Natural killer cell (primary cell): ENCODE data around the gene SLC35G3. TPM values are rescaled to one million over a fixed set of nuclear protein-coding genes. Genes with fewer than 3 reads are reported as not detected.
"Not testable (repeated sequence)": the region's sequence is repeated elsewhere in the genome, so short reads cannot be mapped to it uniquely, and the experiment has no call there.

ENCODE experiments used
- ATAC-seq, 3 donors: fragments of 150-1000 bp in 2 of 3; fragments of 200-7000 bp in 1 of 3; cut with Tn5 transposase; 1 replicate in 1 of 3; 2 replicates in 2 of 3; pipeline ENCODE4 v1.10.0; 2021; ENCODE audit warnings: mild to moderate bottlenecking in 2 of 3, moderate library complexity in 2 of 3
- DNase-seq, 2 donors: peaks; one replicate each; pipeline versions ENCODE4 v3.0.0 to v3.0.0-alpha.2; 2013 to 2021; ENCODE audit warnings: mixed read lengths in 1 of 2
- H3K27ac ChIP-seq: one replicate; pipeline ENCODE4 v1.5.1; 2013; ENCODE audit warnings: mild to moderate bottlenecking, low read length
- H3K27me3 ChIP-seq: one replicate; pipeline ENCODE4 v1.6.1; 2013; ENCODE audit warnings: low read length; ENCODE audit not compliant: control insufficient read depth, insufficient read depth
- H3K36me3 ChIP-seq: one replicate; pipeline ENCODE4 v1.6.1; 2013; ENCODE audit warnings: low read length; ENCODE audit not compliant: control insufficient read depth, insufficient read depth
- H3K4me1 ChIP-seq: one replicate; pipeline ENCODE4 v1.6.1; 2013; ENCODE audit warnings: low read length; ENCODE audit not compliant: control insufficient read depth, insufficient read depth
- H3K4me3 ChIP-seq: one replicate; pipeline ENCODE4 v1.5.1; 2013; ENCODE audit warnings: low read length
- H3K9me3 ChIP-seq: one replicate; pipeline ENCODE4 v1.6.1; 2013; ENCODE audit warnings: low read length; ENCODE audit not compliant: control insufficient read depth, insufficient read depth
- H3K27ac Mint-ChIP-seq, 2 donors: one replicate each; pipeline ENCODE4 v1.8.0; 2022; ENCODE audit warnings: mild to moderate bottlenecking in 2 of 2, mixed read lengths in 2 of 2, moderate library complexity in 1 of 2
- H3K27me3 Mint-ChIP-seq, 2 donors: one replicate each; pipeline ENCODE4 v1.8.0; 2022; ENCODE audit warnings: low read depth in 2 of 2, mixed read lengths in 2 of 2
- H3K36me3 Mint-ChIP-seq: one replicate; pipeline ENCODE4 v1.8.0; 2022; ENCODE audit warnings: mixed read lengths
- H3K4me1 Mint-ChIP-seq, 2 donors: one replicate each; pipeline ENCODE4 v1.8.0; 2022; ENCODE audit warnings: mixed read lengths in 2 of 2
- H3K4me3 Mint-ChIP-seq: one replicate; pipeline ENCODE4 v1.8.0; 2022; ENCODE audit warnings: mild to moderate bottlenecking, moderate library complexity, mixed read lengths
- H3K9me3 Mint-ChIP-seq, 2 donors: one replicate each; pipeline ENCODE4 v1.8.0; 2022; ENCODE audit warnings: mixed read lengths in 2 of 2
- WGBS: methylation state at CpG from one replicate; pipeline ENCODE4 v1.1.7; 2013; ENCODE audit warnings: missing lambda C conversion rate; ENCODE audit not compliant: insufficient coverage; 5-methylcytosine and 5-hydroxymethylcytosine counted together
- intact Hi-C: fragments of 100-400 bp; cut with micrococcal nuclease; formaldehyde crosslinking; loops from one replicate; pipeline ENCODE4 v1.14.2; 2022
- total RNA-seq, 4 donors: library from RNA; stranded (reverse); fragments of 120-200 nt in 1 of 4; gene quantifications; one replicate each; pipeline versions ENCODE4 v1.2.3 to v1.2.4, GENCODE V29; 2013 to 2022
- TF ChIP-seq, protein P1 (sequence below): fragments of 200-600 bp; IDR thresholded peaks from one replicate; pipeline ENCODE4 v1.8.0; 2022; ENCODE audit warnings: antibody characterized with exemption

SLC35G3 gene
- total RNA-seq, 3 donors from 2014 or later (not counting 1 experiment from before 2014, with no cell fraction given): not detected

DNA sequence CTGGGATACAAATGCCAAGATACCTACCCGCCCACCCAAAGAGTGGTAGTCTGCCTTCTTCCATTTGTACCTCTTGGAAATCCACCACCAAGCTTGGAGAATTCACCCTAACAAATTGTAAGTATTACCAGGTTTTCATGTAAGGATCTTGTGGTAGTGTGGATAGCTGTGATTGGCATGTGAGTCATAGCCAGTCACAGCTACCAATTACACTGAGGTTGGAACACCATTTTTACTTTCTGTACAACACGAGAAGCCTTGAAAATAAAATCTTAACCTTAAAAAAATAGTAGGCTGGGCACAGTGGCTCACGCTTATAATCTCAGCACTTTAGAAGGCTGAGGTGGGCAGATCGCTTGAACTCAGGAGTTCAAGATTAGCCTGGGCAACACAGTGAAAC is 18.5 kb upstream of the SLC35G3 start:
- peaks cover 63 to 64% of the 10 kb centered on the region in 2 donors for H3K4me1 Mint-ChIP-seq
- H3K36me3 Mint-ChIP-seq: no peaks in the 10 kb centered on the region
- Histone ChIP-seq H3K27me3 (no peaks in the 10 kb centered on the region), H3K4me1 (peaks cover 38% of the 10 kb centered on the region), H3K36me3 (no peaks in the 10 kb centered on the region), H3K9me3 (no peaks in the 10 kb centered on the region), H3K27ac (peak overlapping the region; percentile 93), H3K4me3 (no peak overlapping the region)
- TF ChIP-seq, protein P1, sequence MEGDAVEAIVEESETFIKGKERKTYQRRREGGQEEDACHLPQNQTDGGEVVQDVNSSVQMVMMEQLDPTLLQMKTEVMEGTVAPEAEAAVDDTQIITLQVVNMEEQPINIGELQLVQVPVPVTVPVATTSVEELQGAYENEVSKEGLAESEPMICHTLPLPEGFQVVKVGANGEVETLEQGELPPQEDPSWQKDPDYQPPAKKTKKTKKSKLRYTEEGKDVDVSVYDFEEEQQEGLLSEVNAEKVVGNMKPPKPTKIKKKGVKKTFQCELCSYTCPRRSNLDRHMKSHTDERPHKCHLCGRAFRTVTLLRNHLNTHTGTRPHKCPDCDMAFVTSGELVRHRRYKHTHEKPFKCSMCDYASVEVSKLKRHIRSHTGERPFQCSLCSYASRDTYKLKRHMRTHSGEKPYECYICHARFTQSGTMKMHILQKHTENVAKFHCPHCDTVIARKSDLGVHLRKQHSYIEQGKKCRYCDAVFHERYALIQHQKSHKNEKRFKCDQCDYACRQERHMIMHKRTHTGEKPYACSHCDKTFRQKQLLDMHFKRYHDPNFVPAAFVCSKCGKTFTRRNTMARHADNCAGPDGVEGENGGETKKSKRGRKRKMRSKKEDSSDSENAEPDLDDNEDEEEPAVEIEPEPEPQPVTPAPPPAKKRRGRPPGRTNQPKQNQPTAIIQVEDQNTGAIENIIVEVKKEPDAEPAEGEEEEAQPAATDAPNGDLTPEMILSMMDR: no peak
- peak overlapping the region; percentile 68 for H3K4me3 Mint-ChIP-seq
- DNase-seq: peak in 1 of 2 donors; percentile 24
- H3K9me3 Mint-ChIP-seq: no peaks in the 10 kb centered on the region
- 78% methylated on average over 4 of the region's 4 CpGs for WGBS
- H3K27ac Mint-ChIP-seq: peak overlapping the region; percentile 85 to 92
- no peak for ATAC-seq
- no peaks in the 10 kb centered on the region for H3K27me3 Mint-ChIP-seq
- intact Hi-C loops: loop anchor here (5.0 kb wide), 1 partner anchor 35 kb away; no protein-coding TSS in a partner anchor

DNA sequence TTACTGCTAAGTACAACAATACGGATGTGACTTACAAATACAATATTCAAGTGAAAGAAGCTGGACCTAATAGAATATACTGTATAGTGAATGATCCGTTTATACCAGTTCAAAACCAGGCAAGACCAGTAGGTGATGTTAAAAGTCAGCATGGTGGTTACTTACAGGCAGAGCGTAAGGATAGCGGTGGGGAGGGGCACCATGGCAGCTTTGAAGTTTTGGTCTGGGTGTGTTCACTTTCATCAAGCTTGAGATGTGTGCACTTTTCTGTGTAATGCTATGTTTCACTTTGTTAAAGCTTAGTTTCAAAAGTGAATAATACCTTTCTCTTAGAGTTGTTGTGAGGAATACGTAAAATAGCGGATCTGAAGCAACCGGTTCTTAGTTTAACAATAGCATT is 16.5 kb upstream of the SLC35G3 start:
- Mint-ChIP-seq H3K27ac (no peak overlapping the region), H3K4me3 (no peak overlapping the region)
- TF ChIP-seq, protein P1: no peak

DNA sequence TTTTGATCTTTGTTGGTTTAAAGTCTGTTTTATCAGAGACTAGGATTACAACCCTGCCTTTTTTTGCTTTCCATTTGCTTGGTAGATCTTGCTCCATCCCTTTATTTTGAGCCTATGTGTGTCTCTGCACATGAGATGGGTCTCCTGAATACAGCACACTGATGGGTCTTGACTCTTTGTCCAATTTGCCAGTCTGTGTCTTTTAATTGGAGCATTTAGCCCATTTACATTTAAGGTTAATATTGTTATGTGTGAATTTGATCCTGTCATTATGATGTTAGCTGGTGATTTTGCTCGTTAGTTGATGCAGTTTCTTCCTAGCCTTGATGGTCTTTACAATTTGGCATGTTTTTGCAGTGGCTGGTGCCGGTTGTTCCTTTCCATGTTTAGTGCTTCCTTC is 8.4 kb upstream of the SLC35G3 start:
- DNase-seq, H3K27me3 ChIP-seq, H3K4me1 ChIP-seq, H3K36me3 ChIP-seq, H3K27ac ChIP-seq, H3K27me3 Mint-ChIP-seq, H3K27ac Mint-ChIP-seq, H3K4me3 ChIP-seq, H3K9me3 ChIP-seq, intact Hi-C loops, H3K4me3 Mint-ChIP-seq, ATAC-seq: not testable (repeated sequence)
- peaks cover 10 to 15% of the 10 kb centered on the region in 2 donors for H3K4me1 Mint-ChIP-seq
- H3K36me3 Mint-ChIP-seq: peaks cover 14% of the 10 kb centered on the region
- H3K9me3 Mint-ChIP-seq: peaks cover 12% of the 10 kb centered on the region in 2 donors
- no CpG with 5 or more reads among the region's 2 CpGs for WGBS

More for the DNA sequence above, 16.5 kb upstream of the SLC35G3 start:
- Histone ChIP-seq H3K9me3 (no peaks in the 10 kb centered on the region), H3K4me1 (peaks cover 33% of the 10 kb centered on the region), H3K27me3 (no peaks in the 10 kb centered on the region), H3K27ac (no peak overlapping the region), H3K4me3 (no peak overlapping the region), H3K36me3 (no peaks in the 10 kb centered on the region)
- WGBS: 95% methylated on average over 4 of the region's 7 CpGs
- no peak for ATAC-seq
- intact Hi-C loops: loop anchor here (5.0 kb wide), 1 partner anchor 33 kb away; no protein-coding TSS in a partner anchor
- Mint-ChIP-seq H3K4me1 (peaks cover 48 to 49% of the 10 kb centered on the region in 2 donors), H3K9me3 (no peaks in the 10 kb centered on the region), H3K27me3 (no peaks in the 10 kb centered on the region), H3K36me3 (no peaks in the 10 kb centered on the region)
- peak in 1 of 2 donors; percentile 64 for DNase-seq

DNA sequence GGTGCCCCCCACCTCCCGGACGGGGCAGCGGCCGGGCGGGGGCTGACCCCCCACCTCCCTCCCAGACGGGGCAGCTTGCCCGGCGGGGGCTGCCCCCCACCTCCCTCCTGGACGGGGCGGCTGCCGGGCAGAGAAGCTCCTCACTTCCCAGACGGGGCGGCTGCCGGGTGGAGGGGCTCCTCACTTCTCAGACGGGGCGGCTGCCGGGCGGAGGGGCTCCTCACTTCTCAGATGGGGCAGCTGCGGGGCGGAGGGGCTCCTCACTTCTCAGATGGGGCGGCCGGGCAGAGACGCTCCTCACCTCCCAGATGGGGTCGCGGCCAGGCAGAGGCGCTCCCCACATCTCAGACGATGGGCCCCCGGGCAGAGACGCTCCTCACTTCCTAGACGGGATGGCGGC is 869 bp upstream of the SLC35G3 start:
- H3K4me3 ChIP-seq, H3K27ac Mint-ChIP-seq, H3K9me3 ChIP-seq, intact Hi-C loops, H3K27me3 Mint-ChIP-seq, DNase-seq, H3K4me3 Mint-ChIP-seq, H3K36me3 ChIP-seq, H3K27me3 ChIP-seq, H3K4me1 ChIP-seq, H3K36me3 Mint-ChIP-seq, ATAC-seq, H3K27ac ChIP-seq, H3K9me3 Mint-ChIP-seq: not testable (repeated sequence)
- peaks cover 5 to 11% of the 10 kb centered on the region in 2 donors for H3K4me1 Mint-ChIP-seq
- WGBS: 90% methylated on average over 28 of the region's 31 CpGs
